ENCODE data around the gene C3orf20.

The C3orf20 gene

GRCh38 chr3:14810801-14811661, 136.1 kb downstream of the C3orf20 start:
- DNase-seq (ENCODE audit: low spot score) = no peak
- no peak for FAIRE-seq

DNA sequence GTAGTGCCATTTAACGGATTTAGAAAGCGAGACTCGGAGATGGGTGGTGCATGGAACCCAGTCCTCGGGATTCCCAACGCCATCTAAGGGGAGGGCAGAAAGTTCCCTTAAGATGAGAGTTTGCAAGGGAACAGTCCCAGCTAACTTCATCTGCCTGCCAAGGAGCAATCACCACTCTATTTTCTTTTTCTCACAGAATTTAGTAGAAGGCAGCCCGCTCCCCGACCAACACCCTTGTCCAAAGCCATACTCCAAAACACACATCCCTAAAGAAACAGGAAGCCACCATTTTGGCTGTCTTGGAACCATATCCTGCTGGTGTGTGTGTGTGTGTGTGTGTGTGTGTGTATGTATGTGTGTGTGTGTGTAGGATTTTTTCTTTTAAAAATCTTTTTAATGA, 136.7 kb downstream of the C3orf20 start:
- no peak for FAIRE-seq
- no peak for DNase-seq (ENCODE audit: low spot score)

DNA sequence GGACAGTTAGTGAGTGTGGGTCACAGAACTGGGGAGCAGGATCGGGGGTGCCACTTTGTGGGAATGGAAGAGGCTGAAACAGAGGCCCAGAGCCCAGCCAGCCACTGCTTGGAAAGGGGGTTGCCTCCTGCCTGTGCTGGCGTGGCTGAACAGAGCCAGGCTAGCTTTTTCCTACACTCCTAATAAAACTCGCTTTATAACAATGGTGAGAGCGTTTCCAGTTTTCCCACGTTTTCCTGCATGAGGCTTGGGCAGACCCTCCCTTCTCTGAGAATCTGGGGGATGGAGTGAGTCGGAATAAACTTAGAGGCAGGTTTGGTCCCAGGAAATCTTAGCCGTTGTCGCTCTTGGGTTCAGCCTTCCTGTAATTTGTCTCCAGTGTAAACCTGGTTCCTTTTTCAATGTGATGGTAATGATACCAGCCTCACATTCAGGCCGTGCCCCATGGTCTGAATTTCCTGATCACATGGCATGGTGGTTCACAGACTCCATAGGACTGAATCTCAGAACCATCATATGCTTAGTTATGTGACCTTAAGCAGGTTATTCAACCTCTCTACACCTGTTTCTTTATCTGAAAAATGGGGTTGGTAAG, 137.4 kb downstream of the C3orf20 start:
- DNase-seq (ENCODE audit: low spot score) (no peak), FAIRE-seq (no peak)

- FAIRE-seq (no peak), DNase-seq (ENCODE audit: low spot score) (no peak)
Observed at GRCh38 chr3:14814411-14814871, 139.5 kb downstream of the C3orf20 start.

- DNase-seq (ENCODE audit: low spot score) = no peak
- no peak for FAIRE-seq
Observed at GRCh38 chr3:14816359-14816758, 141.4 kb downstream of the C3orf20 start.

- FAIRE-seq (no peak), DNase-seq (ENCODE audit: low spot score) (no peak)
Observed at GRCh38 chr3:14818804-14819500, 144.0 kb downstream of the C3orf20 start, which contains the start of gene FGD5. FGD5 (plus strand) TSS chr3:14818962; CDS start chr3:14819072, 110 bp downstream.

- no peak for FAIRE-seq
- DNase-seq (ENCODE audit: low spot score) = no peak
Observed at GRCh38 chr3:14819671-14820070, 144.7 kb downstream of the C3orf20 start.

- DNase-seq (ENCODE audit: low spot score) (no peak), FAIRE-seq (no peak)
Observed at GRCh38 chr3:14820156-14820555, 145.2 kb downstream of the C3orf20 start.

- no peak for DNase-seq (ENCODE audit: low spot score)
- no peak for FAIRE-seq
Observed at GRCh38 chr3:14821151-14821550, 146.2 kb downstream of the C3orf20 start.

- FAIRE-seq = no peak
- DNase-seq (ENCODE audit: low spot score) = no peak
Observed at GRCh38 chr3:14822134-14822533, 147.2 kb downstream of the C3orf20 start.

All from urothelium cell line (cell line).